COLO668 (cell line): Measurements from ENCODE around the gene CHN2.

Source experiments
- DNase-seq: peaks from one replicate; lab custom pipeline; 2025; ENCODE audit not compliant: unreplicated experiment; lab: John Stamatoyannopoulos, UW

Gene CHN2

GRCh38 chr7:29330136-29330535 is 135.6 kb downstream of the CHN2 start:
- DNase-seq = no peak

- DNase-seq = no peak
These were observed 136.6 kb downstream of the CHN2 start for GRCh38 chr7:29331163-29331562.

DNA sequence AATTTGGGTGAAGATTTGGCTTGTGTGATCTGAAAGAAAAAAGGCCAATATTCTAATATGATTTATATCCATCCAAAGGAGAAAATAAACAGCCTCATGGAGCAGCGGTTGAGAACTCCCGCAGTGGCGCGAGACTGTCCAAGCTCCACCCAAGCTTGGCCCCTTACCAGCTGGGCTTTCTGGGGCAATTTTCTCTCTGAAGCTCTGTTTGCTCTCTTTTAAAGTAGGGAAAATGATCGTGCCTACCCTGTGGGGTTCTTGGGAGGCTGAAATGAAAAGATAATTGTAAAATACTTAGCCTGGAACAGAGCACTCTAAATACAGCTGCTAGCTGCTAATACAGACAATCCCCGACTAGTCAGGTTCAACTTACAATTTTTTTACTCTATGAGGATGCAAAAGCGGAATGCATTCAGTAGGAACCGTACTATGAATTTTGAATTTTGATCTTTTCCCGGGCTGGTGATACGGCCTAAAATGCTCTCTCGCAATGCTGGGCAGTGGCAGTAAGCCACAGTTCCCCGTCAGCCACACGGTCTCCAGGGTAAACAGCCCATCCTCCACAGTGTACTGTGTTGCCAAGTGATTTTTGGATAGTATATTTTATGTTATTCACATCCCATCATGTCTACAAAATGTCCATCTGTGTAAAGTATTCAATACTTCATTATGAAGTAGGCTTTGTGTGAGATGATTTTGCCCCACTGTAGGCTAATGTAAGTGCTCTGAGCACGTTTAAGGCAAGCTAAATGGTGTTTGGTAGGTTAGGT is 137.7 kb downstream of the CHN2 start:
- DNase-seq = peak; percentile 65

DNA sequence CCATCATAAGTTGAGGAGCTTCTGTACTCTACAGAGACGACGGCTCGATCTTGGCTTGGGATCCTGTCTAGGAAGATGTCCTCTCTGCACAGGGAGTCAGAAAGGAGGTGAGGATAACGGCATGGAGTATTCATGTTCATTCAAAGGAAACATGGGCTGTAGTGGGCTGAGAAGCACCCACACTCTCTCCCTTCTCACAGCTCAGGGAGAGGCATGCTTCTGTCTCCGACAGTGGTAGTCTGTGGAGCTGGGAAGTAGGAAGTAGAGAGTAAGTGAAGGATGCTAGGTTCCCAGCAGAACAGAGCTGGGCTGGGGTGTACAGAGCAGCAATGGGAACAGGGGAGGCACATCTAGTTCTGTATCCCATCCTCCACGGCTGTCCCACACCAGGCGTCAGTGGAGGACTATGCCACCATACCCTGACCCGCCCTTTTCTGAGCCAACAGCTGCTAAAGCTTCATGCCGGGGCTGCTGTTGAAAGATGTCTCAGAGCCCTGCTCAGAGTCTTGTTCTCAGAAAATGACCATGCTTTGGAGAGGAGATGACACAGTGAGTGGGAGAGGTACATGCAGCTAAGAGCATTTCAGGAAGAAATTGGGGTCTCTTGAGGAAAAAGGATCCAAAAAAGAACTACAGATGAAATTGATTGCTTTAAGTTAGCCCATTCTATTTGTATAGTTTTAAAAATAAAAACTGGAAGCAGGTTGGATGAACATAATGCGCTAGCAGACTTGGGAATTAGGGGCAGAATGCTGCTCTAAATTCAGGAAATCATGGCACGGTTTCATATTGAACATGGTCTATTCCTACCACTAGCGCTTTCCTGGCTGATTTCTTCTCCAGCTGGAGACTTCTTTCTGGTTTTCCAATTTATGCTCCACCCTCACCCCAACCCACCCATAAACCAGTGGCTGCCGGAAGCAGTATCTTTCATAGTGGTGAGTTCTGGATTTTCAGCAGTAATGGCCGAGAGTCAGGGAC is 138.6 kb downstream of the CHN2 start:
- no peak for DNase-seq

- DNase-seq = no peak
These were observed 140.9 kb downstream of the CHN2 start for GRCh38 chr7:29335188-29336083.

DNA sequence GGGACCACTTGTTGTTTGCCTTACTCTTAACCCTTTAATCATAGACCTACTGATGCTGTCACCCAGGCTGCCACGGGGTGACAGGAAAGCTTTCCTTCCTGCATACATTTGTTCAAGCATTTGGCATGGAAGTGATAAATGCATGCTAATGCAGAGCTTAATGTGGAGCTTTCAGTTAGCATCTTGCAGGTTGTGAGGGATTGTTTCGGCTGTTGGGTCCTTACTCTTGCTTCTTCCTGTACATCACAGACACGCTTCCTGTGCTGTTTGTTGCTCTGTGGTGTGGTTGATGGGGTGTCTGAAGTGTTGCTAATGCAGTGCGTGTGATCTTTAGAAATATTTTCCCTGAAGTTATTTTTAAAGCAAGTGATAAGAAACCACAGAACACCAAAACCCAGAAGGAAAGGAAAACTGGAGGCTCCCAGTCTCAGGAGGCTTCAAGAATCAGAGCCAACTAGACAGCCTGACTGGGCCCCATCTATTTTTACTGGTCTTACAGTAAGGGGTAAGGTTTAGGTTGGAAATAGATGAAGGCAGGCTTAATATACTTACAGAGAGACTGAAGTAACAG is 143.1 kb downstream of the CHN2 start:
- no peak for DNase-seq

- DNase-seq = no peak
These were observed 146.1 kb downstream of the CHN2 start for GRCh38 chr7:29340696-29341095.

DNA sequence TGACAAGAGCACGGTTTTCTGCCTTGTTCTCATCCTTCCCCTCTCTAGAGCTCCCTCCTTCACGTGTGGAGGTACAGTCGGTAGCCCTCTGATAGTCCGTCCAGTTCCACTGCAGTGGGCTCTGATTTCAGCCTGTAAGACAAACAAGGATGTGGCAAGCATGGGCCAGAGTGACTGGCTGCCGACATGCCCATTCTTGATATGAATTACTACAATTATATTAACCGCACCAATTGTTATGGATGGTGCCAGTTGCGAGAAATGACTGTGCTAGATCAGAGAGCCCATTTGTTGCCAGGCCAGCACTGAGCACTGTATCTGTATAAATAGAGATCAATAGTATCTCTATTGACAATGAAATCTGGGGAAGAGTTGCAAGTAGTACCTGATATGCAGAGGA is 146.6 kb downstream of the CHN2 start:
- no peak for DNase-seq

GRCh38 chr7:29342761-29343160 is 148.2 kb downstream of the CHN2 start:
- no peak for DNase-seq

GRCh38 chr7:29343399-29343798 is 148.8 kb downstream of the CHN2 start:
- DNase-seq = no peak

DNA sequence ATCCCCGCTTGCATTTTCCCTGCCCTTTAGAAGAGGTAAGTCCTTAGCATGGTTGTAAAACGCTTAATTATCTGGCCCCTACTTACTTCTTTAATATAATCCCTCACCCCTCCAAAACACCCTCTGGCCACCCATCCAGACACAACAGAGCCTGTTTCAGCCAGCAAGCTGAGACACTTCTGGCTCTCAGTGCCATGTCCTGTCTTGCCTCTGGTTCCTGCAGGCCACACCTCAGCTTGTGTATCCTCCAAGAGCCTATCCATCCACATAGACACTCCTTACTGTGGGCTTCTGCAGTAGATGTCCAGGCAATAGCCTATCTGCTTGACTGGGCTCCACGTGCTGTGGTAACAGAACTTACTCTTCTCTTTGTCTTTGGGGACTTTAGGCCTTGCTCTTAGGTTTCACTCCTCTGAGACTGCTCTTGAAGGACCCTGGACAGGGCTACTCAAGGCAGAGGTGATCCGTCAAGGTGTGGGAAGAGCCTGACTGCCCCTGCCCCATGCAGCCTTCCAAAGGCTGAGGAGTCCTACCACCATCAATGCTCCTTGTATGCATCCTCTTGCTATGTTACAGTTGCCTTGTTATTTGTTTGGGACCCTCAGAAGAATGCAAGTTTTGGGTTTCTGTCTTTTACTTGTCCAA is 149.9 kb downstream of the CHN2 start:
- DNase-seq = no peak

GRCh38 chr7:29345590-29345989 is 151.0 kb downstream of the CHN2 start:
- DNase-seq = peak; percentile 64

DNA sequence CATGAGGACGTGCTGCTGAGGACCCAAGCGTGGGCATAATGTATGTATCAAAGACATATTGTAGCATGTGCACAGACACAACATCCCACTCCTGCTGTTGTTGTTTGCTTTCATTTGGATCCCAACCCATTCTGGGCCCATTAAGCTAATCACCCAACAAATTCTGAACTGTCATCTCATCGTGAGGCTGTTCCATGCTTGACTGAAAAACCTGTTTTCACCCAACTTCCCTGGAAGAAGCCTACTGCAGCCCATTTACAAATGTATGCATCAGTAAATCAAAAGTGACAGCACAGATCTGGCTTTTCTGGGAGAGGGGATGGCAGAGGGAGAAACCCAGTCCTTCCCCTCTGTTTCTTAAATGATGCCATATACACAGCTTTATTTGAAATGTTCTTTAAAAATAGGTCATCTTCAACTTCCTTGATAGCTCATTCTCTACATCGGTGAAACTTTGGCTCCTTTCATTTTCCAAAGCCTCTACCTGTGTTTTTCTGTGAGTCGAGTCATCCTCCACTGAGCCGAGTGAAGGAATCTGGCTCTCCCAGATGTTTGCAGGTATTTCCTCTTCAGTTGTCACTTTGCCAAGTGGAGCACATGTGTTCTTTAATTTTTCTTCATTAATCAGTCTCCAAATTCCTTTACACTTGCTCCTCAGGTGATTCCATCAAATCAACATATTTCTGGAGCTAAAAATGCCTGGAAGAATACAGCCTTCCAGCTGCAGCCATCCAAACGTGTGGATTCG is 151.8 kb downstream of the CHN2 start:
- no peak for DNase-seq

- DNase-seq = no peak
These were observed 154.8 kb downstream of the CHN2 start for GRCh38 chr7:29349362-29349761.

DNA sequence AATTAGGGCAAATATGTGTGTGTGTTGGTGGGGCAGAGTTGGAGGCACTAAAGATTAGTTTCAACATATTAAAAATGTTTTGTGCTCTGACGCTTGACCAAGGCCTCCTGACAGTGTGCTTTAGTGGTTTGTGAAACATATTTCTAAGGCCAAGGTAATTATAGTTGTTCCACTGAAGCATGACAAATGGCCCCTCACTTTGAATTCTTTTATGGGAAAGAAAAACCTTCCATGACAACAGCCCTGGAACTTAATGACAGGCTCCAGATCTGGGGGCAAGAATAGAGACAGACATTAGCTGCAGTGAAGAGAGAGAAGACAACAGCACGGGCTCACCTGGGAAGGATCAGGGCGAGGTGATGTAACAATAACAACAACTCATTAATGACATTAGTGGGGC is 155.8 kb downstream of the CHN2 start:
- no peak for DNase-seq

DNA sequence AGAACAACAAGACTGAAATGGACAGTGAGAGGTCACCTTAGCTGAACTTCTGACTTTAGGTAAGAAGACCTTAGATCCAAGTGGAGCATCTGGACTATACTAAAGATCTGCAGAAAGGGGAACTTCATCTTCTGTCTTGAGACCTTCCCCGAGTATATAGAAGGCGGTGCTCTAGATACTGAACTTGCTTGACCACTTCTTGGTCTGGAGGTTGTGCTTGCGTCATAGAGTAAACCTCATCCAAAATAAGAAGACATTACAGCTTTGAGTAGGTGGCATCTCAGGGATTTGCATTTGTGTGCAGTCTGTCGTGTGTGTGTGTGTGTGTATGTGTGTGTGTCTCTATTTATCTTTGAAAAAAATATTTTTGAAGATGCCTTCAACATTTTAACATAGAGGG is 157.5 kb downstream of the CHN2 start:
- no peak for DNase-seq

DNA sequence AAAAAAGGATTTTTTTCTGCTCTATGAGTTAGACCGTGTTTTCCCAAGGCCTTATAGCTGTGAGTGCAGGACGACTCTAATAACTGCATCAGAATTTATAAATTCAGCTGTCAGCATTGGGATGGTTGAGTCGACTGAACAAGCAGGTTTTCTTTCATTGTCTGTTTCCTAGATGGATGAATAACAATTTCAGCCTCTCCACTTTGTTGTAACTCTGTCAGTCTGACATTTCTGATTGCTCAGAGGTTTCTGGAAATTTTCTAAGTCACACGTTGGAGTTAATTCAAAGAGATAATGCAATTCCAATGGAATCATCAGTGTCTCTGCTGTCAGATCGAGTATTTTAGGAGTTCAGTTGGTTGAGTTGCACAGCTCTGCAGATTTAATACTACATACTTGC is 159.2 kb downstream of the CHN2 start:
- no peak for DNase-seq

DNA sequence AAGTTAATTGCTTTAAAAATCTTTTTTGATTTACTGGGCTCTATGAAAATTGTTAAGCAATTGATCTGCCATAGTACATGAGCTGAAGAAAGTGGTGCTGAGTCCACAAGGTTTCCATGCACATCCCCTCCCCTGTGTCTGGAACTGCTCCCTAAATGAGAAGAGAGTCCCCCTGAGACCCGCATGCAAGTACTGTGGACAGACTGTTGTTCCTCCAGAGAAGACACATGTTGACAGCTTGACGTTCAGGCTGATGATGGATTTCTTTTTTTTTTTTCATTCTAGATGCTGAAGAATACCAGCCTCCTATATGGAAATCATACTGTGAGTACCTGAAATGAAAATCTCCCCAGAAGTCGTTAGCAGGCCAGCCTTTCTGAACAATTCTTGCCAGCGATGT is 159.8 kb downstream of the CHN2 start:
- no peak for DNase-seq

DNA sequence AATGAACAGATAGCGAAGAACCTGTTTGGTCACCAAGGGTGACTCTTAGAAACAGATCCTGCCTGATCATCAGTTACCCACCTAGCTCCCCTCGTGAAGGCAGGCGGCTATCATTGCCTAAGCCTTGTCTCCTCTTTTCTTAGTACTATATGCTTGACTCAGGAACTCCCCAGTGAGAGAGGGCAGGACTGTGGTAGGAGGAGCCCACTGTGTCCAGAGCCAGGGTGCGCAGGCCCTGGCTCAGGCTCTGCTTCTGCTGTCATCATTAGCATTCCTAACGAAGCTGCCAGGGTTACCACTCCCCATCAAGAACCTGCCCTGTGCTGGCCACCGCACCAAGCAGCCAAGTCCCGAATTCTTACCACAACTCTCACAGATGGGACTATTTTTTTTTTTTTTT is 160.8 kb downstream of the CHN2 start:
- DNase-seq = no peak

DNA sequence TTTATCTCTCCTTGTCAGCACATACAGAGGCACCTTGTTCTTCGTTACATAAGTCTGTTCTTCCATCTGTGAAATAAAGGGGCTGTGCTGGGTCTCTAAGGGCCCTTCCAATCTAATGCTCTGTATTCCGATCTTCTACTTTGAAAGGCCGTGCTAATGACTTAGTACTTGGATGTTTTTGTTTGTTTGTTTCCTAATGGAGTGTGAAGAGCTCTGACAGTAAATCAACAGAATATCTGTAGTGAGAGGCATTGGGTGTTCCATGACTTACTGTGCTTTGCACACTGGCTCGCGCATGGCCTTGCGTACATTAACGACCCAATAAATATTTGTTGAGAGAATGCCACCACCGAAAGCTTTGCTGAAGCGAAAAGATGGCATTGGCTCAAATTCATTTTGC is 162.1 kb downstream of the CHN2 start:
- no peak for DNase-seq
